GM19455 (cell line): ENCODE data around the gene ZC2HC1B.

Experiments
- ATAC-seq: cut with Tn5 transposase; IDR thresholded peaks from one replicate; pipeline ENCODE4 v1.9.1; 2021; ENCODE audit not compliant: unreplicated experiment

ZC2HC1B gene

DNA sequence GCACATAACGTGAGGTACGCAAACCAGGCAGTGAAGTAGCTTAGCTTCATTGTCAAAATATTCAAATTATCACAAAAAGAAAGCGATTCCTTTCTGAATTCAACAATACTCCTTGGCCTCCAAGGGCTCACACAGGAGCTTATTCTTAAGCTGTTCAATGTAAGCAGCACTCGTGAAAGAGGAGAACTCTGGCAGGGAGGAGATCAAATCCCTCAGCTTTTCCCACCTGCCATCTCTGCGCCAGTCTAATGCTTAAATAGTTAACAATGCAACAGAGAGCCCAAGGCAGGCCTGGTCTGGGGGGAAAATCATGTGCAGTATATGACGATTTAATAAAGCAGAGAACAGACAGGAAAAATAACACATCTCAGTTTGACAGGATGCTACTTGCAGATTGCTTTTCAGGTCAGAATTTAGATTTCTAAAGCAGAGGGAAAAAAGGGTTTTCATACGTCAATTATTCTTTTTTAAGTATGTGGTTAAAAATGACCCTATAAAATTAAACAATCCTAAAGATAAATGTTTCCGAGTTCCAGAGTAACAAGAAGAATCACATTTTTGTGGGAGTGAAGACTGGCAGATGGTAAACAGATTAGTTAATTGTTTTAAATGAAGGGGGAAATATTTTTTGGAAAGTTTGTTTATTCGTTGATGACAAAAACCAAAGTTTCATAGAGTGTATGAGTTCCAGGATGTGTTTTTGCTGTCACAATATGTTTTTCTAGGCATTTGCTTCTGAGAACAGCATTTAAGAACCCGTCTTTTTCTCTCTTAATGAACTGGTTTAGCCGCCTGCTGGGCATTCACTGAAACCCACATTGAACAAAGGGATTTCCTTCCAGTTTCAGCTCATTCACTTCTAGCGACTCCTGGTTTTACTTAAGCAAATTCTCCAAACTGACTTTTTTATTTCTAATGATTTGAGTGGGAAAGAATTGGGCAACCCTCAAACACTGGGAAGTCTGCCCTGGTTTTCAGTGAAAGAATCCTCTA is 97.9 kb downstream of the ZC2HC1B start:
- no peak for ATAC-seq

DNA sequence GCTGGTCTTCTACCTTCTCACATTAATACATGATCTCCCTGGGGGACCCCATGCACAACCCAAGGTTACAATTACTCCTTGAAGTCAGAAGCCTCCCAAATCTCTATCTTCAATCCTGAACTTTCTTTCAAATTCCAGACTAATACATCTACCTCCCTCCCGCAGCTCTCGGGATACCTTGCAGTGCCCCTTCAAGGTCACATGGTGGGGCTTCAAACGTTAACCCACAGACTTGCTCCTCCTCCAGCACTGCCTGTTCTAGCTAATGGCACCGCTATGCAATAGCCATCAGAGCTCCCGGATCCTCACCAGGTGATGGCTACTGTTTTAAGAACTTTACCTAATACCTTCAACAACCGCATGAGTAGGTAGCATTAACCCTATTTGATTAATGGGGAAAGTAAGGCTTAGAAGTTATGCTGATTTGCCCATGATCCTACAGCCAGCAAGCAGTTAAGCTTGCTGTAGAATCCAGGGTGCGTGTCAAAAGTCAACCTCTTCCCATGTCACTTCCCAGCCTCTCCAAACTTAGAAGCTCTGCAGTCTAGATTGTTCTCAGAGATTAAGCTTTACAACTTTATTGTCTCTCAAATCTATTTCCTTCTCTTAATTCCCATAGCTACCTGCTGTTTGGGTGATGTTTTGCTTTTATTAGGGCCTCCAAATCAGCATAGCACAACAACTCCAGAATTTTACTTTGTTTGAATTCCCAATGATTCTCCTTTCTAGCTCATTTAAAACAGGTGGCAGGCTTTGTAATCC is 99.1 kb downstream of the ZC2HC1B start:
- ATAC-seq, result no peak

DNA sequence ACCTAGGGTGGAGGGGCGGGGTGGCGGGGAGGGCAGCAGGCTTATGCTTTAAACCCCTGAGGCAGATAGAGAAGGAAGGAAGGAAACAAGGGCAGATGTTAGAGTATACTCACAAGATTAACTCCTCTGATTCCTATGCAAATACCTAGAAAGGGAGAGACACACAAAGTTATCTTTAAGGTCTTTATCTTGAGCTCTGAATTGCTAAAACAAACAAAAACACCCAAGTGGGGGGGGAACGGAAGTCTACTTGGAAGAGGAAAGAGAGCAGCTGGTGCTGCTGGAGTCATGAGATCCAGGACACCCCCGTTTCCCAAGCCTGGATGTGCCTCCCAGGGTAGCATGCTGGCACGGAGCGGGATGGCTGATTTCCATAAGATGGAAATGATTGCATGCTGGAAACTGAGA is 100.4 kb downstream of the ZC2HC1B start:
- no peak for ATAC-seq

DNA sequence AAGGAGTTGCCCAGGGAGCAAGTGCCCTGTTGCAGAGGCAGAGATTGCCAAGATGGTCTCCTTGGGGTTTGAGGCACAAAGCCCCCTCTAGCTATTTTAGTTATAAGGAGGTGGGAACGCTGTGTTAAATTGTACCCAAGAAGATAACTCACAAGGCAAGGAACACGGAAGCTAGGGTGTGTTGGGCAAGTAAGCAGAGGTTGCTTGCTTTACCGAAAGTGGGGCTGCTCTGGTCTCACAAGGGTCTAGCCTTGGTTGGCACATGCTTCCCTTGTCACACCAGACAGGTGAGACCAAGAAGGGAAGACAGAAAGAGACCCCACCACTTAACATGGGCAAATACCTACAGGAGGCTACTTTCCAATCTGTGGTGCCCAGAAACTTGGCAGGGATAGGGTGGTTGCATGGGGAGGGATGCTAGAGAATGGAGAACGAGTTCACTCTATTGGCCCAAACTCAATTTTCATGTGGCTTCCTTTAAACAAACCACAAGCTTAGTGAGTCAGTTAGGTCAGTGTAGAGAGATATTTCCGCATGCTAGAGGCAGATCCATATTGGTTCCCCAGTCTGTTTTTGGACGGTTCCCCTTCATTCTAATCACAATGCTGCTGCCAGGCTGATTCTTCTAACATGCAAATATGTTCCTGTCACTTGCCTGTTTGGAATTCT is 101.4 kb downstream of the ZC2HC1B start:
- no peak for ATAC-seq

DNA sequence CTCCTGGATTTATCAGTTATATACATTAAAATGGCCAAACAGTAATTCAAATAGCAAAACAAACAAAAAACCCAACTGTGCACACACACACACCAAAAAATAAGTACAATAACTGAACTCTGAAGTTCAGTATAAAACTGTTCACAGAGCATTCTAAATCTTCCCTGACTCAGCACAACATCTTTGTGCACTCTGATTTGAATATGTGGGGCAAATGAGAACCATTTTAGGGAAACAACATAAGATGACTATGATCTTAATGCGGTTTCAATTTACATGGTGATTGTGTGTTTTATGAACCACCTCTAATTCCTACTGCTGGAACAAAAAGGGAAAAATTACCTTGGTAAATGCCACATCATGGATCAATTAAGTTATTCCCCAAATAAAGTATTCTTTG is 102.0 kb downstream of the ZC2HC1B start:
- ATAC-seq, result no peak

DNA sequence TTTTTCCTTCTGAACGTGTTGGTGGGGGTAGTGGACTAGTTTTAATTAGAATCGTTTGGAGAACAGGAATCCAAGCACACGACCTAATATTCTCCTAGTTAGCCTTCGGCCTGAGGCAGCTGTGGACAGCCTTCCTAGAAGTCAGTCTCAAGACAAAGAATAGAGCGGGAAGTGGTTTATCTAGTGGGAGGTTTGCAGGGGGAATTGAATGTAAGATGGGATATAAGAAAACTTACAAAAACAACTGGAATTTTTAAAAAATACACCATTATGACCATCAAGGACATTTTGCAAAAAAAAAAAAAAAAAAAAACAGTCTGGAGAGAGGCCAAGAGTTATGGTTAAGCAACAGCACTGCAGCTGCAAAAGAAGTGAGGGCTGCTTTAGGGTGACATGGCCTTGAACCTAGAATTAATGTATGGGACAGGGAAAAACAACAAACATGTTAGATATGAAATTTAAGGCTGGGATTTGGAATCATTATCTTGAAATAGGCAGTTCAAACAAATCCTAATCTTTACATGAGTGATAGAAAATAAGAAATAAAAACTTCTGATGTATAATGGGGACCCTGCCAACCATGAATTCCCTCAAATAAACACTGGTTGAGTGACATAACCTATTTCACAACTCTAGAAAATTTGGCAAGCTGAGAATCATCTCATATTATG is 103.6 kb downstream of the ZC2HC1B start:
- no peak for ATAC-seq

DNA sequence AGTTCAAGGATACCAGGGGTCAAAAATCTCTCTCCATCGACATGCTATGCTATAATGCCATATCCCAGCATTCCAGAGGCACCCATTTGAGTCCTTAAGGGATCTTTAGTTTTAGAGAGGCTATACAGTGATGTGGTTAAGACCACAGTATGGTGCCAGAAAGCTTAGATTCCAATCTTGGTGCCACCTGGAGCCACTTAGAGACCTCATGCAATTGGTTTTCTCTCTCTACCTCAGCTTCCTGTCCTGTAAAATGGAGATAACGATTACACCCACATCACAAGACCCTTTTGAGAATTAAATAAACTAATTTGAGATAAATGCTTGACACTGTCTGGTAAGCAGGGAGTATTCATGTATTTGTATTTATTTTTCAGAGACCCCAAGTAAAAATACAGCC is 104.8 kb downstream of the ZC2HC1B start:
- no peak for ATAC-seq

DNA sequence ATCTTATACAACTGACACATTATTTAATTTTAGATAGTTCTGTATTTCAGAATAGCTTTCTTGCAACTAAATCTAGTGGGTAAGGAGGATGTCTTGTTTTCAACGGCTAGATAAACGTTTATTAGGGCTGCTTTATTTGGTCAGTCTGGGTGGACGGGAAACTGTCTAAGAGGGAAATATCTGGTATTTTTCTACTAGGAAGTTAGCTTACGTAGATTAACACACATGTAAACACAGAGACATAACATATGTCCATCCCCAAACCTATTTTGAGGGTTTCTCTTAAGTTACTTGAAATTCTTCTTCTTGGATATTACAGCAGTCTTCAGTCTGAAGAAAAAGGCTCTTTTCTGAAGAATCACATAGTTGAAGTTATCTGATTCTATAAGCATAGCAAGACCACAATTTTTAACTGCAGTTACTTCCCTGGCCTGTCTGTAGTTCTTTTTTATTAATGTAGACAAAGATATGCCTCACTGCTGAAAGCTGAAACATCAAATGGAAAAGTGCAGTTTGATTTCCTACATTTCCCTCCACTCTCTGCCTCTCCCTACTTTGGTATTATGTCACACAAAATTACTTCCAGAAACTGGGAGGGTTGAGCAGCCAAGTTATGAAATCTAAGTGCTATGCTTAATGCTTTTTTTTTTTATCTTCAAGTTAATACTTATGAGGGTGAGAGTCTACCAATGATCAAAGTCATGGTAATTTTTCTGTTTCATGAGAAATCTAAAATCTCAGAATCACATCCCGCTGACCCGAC is 106.4 kb downstream of the ZC2HC1B start:
- ATAC-seq, result no peak

DNA sequence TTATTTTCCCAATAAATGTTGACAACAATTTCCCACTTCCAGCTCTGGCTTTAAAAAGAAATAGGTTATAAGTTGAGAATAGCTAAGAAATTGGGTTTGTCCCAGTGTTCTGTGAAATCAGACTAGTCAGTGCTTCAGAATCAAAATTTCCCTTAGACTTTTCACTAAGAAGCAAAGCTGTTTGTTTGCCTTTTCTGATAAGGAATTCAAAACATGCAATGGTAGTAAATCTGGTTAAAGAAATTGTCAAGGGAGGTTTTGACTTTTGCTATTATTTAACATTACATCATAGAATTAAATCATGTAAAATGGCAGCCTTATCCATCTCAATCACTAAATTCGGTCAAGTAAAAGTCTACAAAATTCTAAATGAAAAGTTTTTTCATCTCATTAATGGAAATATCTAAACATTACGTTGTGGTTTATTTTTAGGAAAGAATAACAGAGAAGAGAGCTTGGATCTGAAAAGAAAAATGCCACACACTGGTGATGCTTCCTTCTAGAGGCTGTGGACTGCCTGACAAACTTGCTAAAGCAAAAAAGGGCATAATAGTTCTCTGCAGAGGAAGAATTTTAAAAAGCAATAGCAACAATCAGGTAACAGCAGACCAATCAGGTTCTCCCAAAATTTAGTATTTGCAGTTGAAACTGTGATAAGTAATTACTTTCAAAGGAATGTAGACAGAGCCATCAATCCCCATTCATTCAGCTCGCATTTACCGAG is 107.4 kb downstream of the ZC2HC1B start:
- ATAC-seq, result no peak

DNA sequence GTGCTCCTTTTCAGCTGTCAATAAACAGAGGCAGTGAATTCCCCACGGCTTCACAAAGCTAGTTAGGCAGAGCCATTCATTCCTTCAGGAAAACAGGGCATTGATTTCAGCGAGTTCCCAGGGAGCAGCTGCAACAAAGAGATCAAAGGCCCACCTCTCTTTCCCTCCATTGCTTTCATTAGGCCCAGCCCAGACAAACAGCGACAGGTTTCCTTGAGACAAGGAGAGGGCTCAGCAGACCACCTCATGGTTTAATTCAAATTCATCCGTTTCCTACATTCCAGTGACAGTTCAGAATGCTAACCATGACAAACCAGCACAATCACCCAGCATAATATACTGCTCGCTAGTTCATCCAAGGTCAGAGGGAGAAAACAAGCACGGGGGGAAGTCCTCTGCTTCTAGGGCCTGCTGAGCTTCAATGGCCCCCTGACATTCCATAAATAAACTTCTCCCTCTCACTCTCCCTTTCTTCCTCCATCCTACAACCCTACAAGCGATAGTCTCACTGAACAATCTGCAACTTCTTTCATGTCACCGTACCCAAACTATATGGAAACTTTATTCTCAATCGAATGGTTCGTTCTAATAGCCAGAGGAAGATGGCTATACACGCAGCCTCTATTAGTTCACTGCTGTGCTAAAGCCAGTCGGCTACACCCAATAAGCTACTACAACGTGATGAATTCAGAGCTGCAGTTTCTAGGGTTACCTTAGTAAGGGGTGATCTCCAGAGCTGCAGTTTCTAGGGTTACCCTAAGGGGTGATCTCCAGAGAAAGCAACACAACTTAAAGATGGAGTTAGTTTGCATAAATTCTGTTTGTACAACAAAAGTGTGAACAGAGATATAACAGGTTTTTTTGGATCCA is 109.1 kb downstream of the ZC2HC1B start:
- no peak for ATAC-seq

DNA sequence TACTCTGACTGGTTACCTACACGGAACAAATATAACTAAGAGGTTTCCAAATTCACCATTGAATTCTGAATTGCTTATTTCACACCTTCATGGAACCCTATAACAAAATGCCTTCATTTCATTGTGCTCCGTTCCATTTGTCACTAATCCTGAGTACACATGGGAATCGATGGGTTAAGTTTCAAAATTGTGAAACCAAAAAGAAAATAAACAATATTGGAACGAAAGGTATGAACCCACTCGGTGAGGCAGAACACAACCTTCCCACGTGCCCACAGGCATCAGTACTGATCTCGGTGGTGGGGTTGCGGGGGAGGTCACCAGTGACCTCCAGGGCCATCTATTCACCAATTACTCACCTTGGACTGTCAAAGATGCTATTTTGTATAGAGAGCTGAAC is 109.8 kb downstream of the ZC2HC1B start:
- no peak for ATAC-seq

DNA sequence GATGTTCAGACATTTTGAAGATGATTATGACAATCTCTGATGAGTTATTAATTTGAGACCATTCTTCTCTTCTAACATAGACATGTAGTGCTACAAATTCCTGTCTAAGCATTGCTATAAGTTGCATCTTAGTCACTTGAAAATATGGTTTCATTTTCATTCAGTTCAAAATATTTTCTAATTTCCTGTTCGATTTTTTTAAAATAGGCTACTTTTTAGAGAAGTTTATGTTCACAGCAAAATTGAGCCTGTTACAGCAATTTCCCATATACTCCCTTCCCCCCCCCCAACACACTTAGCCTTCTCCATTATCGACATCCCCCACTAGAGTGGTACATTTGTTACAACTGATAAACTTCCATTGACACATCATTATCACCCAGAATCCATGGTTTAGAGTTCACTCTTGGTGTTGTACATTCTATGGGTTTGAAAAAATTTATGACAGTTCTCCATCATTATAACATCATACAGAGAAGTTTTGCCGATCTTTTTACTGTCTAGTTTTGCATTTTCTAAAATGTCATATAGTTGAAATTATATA is 112.6 kb downstream of the ZC2HC1B start:
- ATAC-seq, result no peak

DNA sequence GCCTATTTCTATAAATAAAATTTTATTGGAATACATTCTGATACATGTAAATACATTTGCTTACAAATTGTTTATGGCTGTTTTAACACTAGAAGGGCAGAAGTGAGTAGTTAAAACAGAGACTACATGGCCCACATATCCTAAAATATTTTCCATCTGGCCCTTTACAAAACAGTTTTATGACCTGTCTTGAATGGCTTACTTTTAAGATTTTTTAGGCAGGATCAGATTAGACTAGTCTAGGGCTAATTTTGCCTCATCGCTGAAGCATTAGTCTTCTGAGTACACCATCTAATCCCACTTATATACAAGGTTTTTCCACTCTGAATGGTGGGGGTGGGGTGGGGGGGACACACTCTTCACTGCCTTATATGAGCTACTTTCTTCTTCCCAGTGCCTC is 116.6 kb downstream of the ZC2HC1B start:
- ATAC-seq, result no peak

DNA sequence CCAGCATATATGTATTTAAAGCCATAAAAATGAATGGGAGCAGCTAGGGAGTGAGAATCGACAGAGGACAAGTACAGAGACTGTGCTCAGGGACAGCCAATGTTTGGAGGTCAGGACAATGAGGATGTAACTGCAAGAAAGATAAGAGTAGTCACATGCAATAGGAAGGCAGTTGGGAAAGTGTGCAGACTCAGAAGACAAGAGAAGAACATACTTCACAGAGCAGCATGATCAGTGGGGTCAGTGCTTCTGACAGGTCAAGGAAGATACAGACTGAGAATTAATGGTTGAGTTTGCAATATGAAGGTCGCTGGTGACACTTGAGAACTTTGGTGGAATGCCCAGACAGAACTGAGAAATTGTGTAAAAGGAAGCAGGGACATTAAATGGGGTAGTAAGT is 118.7 kb downstream of the ZC2HC1B start:
- ATAC-seq, result no peak

DNA sequence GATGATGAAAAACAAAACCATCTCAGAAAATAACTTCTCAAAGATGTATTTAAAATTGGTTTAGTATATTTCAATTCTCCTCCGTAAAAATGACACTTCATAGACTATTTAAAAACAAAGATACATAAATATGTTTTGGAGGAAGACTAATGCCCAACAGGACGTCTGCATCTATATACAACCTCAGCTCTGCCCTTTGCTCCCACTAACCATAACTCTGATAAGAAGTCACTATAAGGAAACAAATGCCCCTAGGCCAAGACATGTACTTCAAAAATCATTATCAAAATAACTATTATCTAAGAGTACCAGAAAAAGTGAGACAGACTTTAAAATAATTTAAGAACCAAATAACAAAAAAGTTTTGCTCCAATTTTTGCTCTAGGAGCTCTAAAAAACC is 120.4 kb downstream of the ZC2HC1B start:
- ATAC-seq, result no peak

DNA sequence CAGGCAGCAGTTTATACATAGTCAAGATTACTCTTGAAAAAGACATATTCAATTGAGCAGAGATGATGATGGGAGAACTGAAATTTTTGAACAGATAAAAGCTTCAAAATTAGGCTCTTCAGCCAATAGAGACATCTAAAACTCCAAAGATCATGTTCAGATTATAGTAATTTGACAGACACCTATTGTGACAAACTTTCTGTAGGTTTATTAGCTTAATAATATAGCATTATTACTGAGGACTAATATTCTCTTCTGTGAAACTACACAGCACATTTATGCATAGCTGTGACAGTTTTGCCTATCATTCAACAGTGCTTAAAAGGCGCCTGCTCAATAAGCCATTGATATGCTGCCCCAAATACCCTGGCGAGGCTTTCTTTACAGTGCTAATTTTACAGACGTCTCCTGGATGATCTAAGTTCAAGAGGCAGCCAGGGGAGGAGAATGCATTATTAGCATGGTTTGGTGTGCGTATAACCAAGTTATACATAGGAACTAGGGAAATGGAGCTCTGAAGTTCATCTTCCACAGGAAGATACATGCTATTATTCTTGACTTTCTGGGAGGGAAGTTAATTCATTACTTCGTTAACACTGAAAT is 122.3 kb downstream of the ZC2HC1B start:
- no peak for ATAC-seq
